H1 (cell line): Measurements from ENCODE around the gene ACTR3C. TPM values are rescaled to one million over a fixed set of nuclear protein-coding genes. Genes with fewer than 3 reads are reported as not detected.

ENCODE experiments used
- CHD7 ChIP-seq: fragments of 300-600 bp; sonication (generic); IDR thresholded peaks from 2 replicates; pipeline ENCODE4 v1.7.1; 2012; ENCODE audit warnings: low read length, moderate library complexity, mild to moderate bottlenecking, inconsistent platforms; ENCODE audit not compliant: insufficient replicate concordance
- CREB1 ChIP-seq: IDR thresholded peaks from 2 replicates; pipeline ENCODE4 v1.6.1; 2012; ENCODE audit warnings: inconsistent platforms
- E2F6 ChIP-seq: IDR thresholded peaks from 2 replicates; pipeline ENCODE4 v1.6.1; 2012; ENCODE audit warnings: inconsistent platforms
- EGR1 ChIP-seq: IDR thresholded peaks from 2 replicates; pipeline ENCODE4 v1.6.1; 2011; ENCODE audit warnings: low read depth, low read length, borderline replicate concordance
- JUN ChIP-seq: IDR thresholded peaks from 2 replicates; pipeline ENCODE4 v1.6.1; 2011; ENCODE audit warnings: low read depth, mild to moderate bottlenecking, improper control_type of control experiment, low read length
- POLR2AphosphoS5 ChIP-seq: IDR thresholded peaks from 2 replicates; pipeline ENCODE4 v1.6.1; 2011; ENCODE audit warnings: low read depth, low read length
- RAD21 ChIP-seq, 2 experiments: IDR thresholded peaks in 1 of 2; conservative IDR thresholded peaks in 1 of 2; 2 replicates each; pipeline ENCODE4 v1.6.1; 2011; ENCODE audit warnings: low read depth in 2 of 2, low read length in 2 of 2, improper control_type of control experiment in 1 of 2, inconsistent platforms in 1 of 2, mild to moderate bottlenecking in 1 of 2, moderate library complexity in 1 of 2
- SIN3A ChIP-seq, 2 experiments: IDR thresholded peaks in 1 of 2; conservative IDR thresholded peaks in 1 of 2; 2 replicates each; pipeline ENCODE4 v1.6.1; 2011 to 2012; ENCODE audit warnings: low read length in 2 of 2, improper control_type of control experiment in 1 of 2, low read depth in 1 of 2, mild to moderate bottlenecking in 1 of 2
- SIX5 ChIP-seq: IDR thresholded peaks from 2 replicates; pipeline ENCODE4 v1.6.1; 2011; ENCODE audit warnings: mild to moderate bottlenecking, low read depth, low read length
- USF2 ChIP-seq: IDR thresholded peaks from 2 replicates; pipeline ENCODE4 v1.6.1; 2011; ENCODE audit warnings: low read length, improper control_type of control experiment
- polyA plus RNA-seq, 7 experiments: library from polyadenylated mRNA; depleted of rRNA in 3 of 7; stranded (reverse) in 5 of 7; unstranded in 2 of 7; fragments of >200 nt in 5 of 7; fragments of 200-250 nt in 2 of 7; gene quantifications; 1 replicate in 5 of 7; 2 replicates in 1 of 7; 4 replicates in 1 of 7; pipeline versions ENCODE4 v1.2.1 to v1.2.3, GENCODE V29; 2011 to 2013; ENCODE audit warnings: missing spikeins in 2 of 7, mixed read lengths in 2 of 7
- total RNA-seq: library from RNA; stranded (reverse); fragmentation: NEBNext Ultra II Directional; extraction: Animal tissue kit (Norgen Biotek cat#: 25700); gene quantifications from 2 replicates; pipeline ENCODE4 v1.2.1, GENCODE V29; 2021

ACTR3C gene
- total and polyA plus RNA-seq, 2 of the 8 experiments (the other 6 are each of a cell fraction or from before 2014, with no cell fraction given): 1.5 TPM; not detected in 1

GRCh38 chr7:150340875-150341262, 17.5 kb upstream of the ACTR3C start (continued):
- TF ChIP-seq CHD7 (no peak), USF2 (no peak), POLR2AphosphoS5 (no peak), E2F6 (no peak), SIX5 (no peak), JUN (no peak), EGR1 (no peak), CREB1 (no peak), SIN3A (conservative IDR thresholded peaks at IDR 0.05 in 1 of 2, IDR thresholded peaks at IDR 0.05 in 1 of 2; ENCODE audit: low read depth in 1 of 2, low read length in 2 of 2) (no peak; a peak in 1 of 4 replicates), RAD21 (IDR thresholded peaks at IDR 0.05 in 1 of 2, conservative IDR thresholded peaks at IDR 0.05 in 1 of 2; ENCODE audit: low read depth in 2 of 2, low read length in 2 of 2) (no peak)
